Measurements from ENCODE around the gene ENTR1.
A peak's percentile ranks its signal among the peaks of the same experiment; 100 is the strongest.

Gene ENTR1, protein sequence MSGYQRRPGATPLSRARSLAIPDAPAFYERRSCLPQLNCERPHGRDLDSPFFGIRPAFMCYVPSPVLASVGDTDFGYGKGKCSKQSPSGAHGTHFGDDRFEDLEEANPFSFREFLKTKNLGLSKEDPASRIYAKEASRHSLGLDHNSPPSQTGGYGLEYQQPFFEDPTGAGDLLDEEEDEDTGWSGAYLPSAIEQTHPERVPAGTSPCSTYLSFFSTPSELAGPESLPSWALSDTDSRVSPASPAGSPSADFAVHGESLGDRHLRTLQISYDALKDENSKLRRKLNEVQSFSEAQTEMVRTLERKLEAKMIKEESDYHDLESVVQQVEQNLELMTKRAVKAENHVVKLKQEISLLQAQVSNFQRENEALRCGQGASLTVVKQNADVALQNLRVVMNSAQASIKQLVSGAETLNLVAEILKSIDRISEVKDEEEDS

DNA sequence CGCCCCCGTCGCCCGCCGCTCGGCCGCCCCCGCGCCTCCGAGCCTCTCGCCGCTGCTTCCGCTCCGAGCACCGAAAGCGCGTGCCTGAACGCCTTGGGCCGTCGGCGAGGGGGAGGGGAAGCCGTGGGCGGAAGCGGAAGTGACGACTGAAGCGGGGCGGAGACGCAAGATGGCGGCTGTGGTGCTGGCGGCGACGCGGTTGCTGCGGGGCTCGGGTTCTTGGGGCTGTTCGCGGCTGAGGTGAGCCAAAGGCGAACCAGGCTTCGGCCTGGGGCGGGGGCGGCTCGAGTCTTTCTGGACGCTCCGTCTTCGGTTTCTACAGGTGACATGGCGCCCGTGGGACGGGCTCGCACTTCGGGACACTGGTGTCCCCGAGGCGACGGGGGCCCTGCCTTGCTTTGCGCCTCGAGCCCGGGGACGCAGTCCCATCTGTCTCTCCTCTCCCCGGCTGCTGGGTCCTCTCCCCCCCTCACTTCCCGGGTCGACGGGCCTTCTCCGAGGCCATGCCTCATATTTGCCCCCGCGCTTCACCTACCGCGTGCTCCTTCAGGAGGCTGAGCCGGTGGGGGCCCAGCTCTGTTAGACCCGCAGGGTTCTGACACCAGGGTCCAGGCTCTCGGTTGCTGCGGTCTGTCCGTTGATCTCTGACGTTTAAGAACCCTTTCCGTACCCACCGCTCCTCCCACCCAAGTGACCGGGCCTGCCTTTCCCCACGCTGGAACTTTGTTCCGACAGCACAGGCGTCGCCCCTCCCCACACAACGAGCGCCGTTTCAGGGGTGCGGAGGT, at the start of gene ENTR1, which contains the start of gene PMPCA:
TSS of gene ENTR1 (minus strand) at position 115 of the 788 bp plus-strand sequence. CDS start 217 bp downstream, outside the sequence.
TSS of gene PMPCA (plus strand) at position 159 of the 788 bp plus-strand sequence. CDS start at position 170, 11 bp downstream.
- DNase-seq, result peak; percentile 94

DNA sequence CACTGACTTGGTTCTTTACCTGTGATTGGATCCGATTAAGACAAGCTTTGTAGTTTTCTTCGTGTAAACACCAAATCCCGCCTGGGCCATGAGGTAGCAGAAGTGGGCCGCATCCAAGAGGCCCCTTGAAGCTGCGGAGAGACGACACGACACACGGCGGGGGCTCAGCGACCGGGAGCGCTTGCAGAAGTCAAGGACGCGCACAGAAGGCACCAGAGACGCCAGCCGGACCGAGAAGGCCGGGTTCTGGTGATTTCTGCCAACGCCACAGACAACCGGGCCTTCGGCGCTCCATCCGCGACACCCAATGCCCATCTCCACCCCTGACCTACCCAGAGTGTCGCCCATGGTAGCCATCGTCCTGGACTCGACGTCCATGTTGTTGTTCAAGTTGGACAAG, 49.0 kb upstream of the ENTR1 start:
- no peak for DNase-seq

DNA sequence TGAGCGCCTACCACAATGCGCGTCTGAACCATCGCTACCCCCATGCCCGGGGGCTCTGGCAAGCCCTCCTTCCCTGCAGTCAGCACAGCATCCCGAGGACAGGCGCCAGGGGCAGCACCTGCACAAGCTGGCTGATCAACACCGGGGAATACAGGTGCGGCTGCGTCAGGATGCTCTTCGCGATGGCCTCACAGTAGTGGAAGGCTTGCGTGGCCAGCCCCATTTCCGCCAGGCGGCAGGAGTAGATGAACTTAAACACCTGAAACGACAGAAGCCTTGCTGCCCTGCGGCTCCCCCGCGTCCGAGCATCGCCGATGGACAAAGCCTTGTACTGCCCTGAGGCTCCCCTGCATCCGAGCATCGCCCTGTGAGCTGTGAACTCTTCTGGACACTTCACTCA, 46.9 kb upstream of the ENTR1 start:
- DNase-seq, result no peak

DNA sequence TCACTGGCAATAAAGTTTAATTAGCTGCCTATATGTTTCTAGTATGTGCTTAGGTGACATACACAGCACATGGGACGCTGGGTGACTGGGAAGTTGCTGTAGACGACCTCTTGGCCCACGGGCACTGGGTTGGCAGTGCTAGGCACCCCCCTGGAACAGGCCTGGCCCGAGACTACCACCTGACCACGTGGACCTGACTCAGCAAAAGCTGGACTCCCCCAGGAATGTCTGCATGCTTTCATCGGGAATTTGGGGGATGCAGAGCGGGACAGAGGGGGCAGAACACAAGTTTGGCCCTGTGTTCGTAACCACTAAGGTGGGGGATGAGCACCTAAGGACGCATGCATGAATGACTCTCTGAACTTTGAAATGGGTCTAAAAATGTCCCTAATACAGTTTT, 45.8 kb upstream of the ENTR1 start:
- no peak for DNase-seq

DNA sequence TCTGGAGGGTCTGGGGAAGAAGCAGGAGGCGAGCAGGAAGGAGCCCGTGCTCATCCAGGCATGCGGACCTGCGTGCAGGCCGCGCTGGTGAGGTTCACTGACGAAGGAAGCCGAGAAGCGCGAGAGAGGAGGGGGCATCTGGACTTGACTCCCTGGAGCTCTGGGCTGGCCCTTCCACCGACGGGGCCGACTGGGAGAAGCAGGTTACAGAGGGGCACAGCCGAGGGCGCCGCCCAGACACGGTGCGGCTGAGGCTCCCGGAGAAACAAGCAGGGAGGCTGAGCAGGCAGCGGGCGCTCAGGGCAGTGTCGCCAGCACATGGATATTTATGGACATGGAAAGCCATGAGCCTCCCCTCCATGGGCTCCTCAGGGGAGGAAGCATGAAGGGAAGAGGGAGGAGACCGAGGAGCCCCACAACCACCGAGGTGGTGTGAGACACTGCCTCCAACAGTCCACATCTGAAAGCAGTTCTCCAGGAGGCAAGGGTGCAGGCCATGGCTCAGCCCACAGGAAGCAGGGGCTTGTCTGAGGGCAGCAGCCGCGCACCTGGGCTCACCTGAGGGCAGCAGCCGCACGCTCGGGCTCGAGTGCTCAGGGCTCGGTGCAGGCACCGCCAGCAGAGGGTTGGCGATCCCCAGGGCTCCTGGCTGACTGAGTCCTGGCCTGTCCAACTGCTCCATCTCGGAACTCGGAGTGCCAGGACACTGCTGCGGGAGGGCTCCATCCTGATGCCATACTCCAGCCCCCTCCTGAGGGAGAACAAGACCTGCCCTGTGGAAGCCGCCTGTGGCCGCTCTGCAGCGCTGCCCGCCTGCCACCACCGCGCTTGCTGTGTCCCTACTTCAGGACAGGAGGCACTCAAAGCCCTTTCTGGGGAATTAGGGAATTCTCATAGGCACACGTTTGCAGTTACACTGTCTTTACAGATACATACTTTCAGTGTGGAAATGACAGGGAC, 44.9 kb upstream of the ENTR1 start:
- no peak for DNase-seq

DNA sequence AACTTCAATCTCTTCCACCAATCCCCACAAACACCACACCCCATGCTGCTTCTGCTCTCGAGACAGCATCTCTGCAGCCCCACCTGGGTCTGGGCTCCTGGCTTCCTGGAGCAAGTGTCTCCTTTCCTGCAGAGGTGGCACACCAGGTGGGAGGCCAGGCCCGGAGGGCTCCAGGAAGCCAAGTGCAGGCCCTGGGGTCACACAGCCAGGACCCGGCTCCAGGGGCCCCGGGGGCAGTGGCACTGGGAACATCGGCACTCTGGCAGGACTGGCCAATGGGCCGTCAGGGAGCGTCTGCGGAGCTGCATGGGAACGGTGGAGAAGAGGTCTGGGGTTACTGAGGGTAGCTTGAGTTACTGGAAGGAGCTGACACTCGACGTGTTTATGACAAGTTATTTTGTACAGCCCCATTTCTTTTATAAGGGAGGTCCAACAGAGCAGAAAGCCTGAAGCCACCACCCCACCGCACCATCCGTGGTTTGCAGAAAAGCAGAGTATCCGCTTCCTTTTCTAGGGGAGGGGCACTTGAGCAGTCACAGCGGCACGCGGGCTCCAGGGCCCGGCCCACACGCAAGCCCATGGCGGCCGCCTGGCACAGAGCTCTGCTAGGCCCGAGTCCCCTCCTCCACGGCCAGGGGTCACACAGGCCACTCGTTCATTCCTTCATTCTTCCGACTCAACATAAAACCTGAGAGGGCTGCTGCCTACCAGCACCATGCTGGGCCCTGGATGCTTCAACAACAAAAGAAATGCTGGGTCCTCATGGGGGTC, 43.8 kb upstream of the ENTR1 start:
- no peak for DNase-seq

DNA sequence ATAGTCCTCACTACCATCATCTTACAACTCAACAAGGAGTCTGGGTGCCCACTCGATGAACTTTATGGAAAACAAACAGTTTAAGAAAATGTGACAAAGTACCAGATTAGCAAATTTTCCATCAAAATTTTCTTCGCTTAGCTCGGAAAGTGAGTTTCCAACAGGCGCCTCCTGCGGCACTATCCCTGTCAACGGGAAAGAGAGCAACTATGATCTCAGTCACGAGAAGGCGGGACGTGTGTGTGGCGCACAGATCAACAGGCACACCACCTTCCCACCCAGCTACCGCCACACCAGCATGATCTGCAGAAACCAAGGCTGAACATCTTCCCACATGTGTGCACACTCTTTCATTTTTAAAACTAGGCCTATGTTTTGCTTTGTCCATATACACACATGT, 42.9 kb upstream of the ENTR1 start:
- DNase-seq, result no peak

DNA sequence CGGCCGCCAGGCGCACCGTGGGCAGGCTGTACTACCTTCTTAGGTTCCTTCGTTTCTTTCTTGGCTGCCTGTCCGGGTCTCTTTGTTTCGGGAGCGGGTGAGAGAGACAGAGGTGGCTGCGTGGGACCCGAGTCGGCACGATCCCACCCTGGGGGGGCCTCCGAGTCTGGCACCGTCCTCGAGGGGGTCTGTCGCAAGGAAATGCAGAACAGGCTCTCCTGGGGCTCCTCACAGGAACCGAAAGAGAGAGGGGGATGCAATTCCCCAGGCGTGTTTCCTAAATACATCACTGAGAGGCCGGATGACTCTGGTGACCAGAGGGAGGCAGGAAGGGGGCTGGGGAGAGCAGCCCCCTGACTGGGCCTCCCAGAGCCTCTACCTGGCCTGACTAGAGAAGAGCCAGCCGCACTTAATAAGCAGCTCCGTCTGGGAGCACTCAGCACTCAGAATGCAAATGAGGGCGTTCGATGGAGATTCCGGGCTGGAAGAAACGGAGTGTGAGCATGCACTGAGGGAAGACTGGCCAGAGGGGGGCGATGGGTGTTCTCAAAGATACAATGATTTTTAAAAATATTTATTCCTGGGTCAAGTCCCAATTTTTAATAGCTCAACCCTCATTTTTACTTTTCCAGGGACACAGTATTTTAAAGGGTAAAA, 40.9 kb upstream of the ENTR1 start:
- DNase-seq, result no peak

DNA sequence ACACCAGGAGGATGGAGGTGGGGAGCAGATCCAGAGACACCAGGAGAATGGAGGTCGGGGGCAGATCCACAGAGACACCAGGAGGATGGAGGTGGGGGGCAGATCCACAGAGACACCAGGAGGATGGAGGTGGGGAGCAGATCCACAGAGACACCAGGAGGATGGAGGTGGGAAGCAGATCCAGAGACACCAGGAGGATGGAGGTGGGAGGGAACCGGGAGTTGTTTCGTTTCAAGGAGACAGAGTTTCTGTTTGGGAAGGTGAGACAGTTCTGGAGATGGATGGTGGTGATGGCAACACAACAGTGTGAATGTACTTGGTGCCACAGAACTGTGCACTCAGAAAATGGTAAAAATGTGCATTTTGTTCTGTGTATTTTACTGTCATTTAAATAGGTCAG, 38.2 kb upstream of the ENTR1 start:
- no peak for DNase-seq

DNA sequence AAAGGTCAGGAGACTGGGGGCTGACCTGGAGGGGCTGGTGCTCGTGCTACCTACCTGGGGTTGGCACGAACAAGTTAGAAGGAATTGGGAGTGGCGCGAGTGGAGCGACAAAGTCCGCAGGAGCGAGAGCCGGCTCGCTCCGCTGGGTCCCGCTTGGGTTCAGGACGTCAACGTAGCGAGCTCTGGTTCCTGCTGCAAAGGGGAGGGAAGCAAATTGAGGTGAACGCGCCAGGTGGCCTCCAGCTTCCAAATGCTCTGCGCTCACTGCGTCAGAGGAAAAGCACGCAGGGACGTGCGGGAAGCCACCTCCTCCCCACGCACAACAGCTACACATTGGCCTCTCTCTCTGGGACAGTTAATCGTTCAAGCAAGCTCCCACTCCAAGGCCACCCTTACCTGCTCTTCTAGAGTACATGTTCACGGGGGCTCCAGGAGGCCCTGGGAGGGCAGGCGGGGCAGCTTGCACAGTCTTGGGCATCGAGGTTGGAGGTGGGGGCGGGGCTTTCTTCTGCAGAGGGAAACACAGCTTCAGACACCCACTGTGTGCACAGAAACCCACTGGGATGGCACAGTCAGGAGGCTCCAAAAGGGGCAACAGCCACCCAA, 36.9 kb upstream of the ENTR1 start:
- DNase-seq, result no peak

DNA sequence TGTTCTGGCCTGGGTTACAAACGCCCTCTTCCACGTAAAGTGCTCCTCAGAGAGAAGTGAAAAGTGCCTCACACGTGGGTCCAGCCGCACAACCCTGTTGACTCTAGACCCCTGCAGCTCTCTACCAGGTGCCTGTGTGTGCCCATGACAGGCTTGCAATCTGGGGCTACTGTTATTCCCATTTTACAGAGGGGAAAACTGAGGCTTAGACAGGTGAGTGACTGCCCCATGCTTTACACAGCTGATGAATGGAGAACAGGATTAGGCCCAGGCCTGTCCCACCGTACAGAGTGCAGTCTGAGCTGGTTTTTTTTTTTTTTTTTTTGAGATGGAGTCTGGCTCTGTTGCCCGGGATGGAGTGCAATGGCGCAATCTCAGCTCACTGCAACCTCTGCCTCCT, 35.4 kb upstream of the ENTR1 start:
- DNase-seq, result no peak

DNA sequence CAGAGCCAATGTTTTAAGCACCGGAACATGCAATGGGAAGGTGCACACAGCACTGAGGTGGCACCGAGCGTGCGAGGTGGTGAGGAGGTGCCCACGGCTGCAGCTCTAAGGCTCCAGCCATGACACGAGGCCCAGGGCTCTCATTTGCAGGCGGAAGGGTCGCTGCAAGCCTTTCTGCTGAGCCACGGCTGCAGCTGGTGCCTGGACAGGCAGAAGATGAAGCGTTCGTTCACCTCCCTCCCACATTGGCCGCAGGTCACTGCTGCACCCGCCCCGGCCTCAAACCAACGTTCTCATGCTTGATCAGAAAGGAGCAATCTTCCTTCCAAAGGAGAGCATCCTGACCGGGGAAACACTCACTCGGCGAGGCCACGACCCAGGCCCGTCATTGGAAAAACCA, 33.7 kb upstream of the ENTR1 start:
- no peak for DNase-seq

DNA sequence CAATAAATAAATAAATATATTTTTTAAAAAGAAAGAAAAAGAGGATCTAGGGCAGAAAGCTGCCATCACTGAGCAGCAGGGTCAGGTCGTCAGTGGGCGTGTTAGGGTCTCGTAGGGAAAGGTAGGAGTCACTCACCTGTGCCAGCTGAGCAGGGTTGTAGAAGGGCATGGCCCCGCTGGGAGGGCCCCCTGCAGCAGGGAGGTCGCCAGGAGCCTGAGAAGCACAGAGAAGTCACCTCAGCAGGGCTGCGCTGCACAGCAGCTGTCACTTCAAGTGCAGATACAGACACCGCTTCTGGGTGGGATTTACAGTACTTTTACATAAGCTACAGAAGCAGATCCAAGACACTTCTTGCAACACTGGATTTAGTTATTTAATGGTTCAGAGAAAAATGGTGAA, 33.3 kb upstream of the ENTR1 start:
- no peak for DNase-seq

DNA sequence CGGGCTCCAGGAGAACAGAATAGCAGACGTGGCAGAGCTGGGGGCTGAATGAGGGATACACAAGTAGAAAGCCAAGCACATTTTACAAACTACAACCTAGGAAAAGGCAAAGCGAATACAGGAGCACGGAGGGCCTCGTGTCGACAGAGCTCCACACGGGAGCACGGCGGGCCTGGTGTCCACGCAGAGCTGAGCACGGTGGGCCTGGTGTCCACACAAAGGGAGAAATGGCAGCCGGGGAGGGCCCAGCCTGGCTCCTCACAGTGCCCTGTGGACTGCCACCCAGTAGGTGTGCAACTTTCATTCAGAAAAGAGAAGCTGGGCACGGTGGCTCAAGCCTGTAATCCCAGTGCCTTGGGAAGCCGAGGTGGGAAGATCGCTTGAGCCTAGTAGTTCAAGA, 32.7 kb upstream of the ENTR1 start:
- no peak for DNase-seq

DNA sequence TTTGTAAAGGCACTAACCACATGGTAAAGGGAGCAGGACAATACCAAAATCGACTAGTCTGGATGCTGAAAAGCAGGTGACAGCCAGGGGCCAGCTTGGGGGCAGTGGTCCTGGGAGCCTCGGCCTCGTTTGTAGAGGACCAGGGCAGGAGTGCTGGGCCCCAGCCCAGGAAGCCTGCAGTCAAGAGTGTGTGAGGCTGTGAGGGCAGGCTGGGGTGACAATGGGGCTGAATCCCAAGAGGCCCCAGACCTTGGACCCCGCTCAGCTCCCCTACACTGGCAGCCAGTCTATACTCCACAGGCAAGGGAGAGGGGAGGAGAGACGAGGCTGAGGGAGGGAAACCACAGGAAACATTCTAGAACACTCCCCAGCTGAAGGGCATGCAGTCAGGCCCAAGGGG, 31.9 kb upstream of the ENTR1 start:
- DNase-seq, result no peak

DNA sequence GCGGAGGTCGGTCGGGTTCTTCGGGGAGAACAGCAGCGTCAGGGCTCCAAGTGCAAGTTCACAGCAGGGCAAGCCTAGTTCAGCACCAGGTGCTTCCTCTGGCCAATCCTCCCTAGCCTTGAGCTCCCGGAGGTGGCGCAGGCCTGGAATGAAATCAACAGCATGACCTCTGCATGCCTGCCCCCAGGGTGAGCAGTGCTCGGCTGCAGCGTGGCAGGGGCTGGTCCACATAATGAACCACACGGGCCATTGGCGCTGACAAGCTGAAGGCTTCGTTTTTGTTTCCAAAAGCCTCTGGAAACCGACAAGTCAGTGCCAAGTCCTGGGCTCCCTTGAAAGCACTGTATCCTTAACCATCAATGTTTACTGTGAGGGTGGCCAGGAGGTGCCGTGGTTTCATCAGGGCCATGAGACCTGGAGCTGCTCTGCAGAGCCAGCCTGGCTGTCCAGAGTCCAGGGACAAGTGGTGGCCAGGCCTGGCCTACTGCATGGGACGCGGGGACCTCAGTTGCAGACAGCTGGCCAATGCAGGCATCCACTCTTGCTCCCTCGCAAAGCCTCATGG, 31.3 kb upstream of the ENTR1 start:
- no peak for DNase-seq

DNA sequence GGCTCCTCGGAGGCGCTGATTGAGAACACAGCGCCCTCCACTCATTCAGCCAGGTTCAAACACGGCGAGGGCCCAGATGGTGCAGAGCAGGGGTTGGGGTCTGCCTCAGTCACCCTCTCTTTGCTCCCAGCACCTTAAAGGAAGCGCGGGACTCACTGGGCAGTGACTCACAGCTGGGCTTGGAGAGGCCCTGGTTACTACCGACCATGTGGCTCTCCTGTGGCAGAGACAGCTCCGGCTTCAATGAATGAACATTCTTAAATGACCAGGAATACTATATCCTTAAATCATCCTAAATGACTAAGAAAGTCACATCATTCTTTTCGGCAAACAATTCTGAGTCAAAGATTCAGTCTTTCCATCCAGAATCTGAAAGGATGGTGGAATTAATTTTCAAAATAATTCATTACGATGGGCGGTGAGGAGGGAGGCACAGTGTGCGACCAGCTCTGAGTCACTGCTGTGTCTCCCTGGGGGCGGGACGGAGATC, 30.8 kb upstream of the ENTR1 start:
- DNase-seq, result no peak

DNA sequence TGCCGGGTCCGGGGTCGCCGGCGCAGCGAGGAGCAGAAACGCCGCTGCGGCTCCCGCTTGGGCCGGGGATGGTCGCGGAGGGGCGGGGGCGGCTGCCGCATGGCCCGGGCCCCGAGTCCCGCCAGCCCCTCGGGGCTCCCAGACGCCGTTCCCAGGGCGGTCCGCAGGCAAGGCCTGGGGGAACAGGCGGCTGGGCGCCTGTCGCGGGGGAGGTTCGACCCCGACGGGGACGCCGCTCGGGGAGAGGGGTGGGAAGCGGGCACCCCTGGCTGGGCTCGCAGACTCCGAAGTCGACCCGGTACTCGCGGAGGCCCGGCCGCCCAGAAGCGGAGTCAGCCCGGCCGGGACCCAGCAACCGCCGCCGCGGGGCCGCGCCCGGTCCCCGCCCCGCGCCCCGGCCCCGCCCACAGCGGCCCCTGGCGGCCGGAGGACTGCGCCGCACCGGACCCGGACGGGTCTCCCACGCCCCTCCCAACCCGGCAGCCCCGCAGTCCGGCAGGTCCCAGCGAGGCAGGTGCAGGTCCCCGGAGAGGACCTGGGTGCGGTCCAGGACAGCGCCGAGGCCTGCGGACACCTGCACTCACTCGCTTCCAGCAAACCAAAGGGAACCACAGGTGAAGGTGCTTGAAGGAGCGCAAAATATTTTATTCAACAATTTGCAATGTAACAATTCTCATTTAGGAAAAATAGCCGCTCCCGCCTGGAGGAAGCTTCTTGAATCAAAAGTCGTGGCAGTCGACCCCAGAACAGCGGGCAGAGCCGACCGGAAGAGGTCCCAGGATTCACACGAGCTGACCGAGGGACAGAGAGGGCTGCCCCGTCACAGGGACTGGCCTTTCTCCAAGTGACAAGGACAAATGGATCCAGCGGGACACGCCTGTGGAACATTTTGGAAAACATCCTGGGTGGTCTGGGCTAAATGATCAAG, 29.3 kb upstream of the ENTR1 start, which contains the start of gene INPP5E:
TSS of gene INPP5E (minus strand) at position 365 of the 928 bp plus-strand sequence. CDS start 426 bp downstream, outside the sequence.
- DNase-seq, result peak; percentile 77
